BJ (cell line): ENCODE measurements around the gene MAP4. TPM values are rescaled to one million over a fixed set of nuclear protein-coding genes. Genes with fewer than 3 reads are reported as not detected.

Experiments used
- CTCF ChIA-PET: fragments of 350-600 bp; formaldehyde crosslinking; extraction: SDS; loops from one replicate; lab custom pipeline; 2021; ENCODE audit warnings: antibody characterized with exemption, inconsistent platforms; lab: Yijun Ruan, JAX
- POLR2A ChIA-PET: fragments of 300-600 bp; sonication (Branson Sonifier 250); formaldehyde crosslinking; extraction: SDS; loops from one replicate; lab custom pipeline; 2021; ENCODE audit warnings: antibody characterized with exemption; lab: Charles Lee
- DNase-seq: peaks from one replicate; pipeline ENCODE4 v3.0.0-alpha.2; 2011; ENCODE audit warnings: low read depth
- H3K27me3 ChIP-seq: 2 replicates; pipeline ENCODE4 v1.6.0; 2011; ENCODE audit warnings: low read length; ENCODE audit not compliant: control insufficient read depth, insufficient read depth
- H3K36me3 ChIP-seq: 2 replicates; pipeline ENCODE4 v1.5.1; 2011; ENCODE audit warnings: low read length; ENCODE audit not compliant: control insufficient read depth, insufficient read depth
- H3K4me3 ChIP-seq: 2 replicates; pipeline ENCODE4 v1.5.1; 2011; ENCODE audit warnings: low read depth, mild to moderate bottlenecking, control low read depth, low read length
- CTCF ChIP-seq: IDR thresholded peaks from 2 replicates; pipeline ENCODE4 v1.5.1; 2011; ENCODE audit warnings: low read depth, mild to moderate bottlenecking, control low read depth, inconsistent platforms, low read length, moderate library complexity; ENCODE audit not compliant: insufficient read depth
- polyA plus RNA-seq: library from polyadenylated mRNA; depleted of rRNA; stranded (reverse); fragments of >200 nt; gene quantifications from 2 replicates; pipeline ENCODE4 v1.2.3, GENCODE V29; 2011

MAP4 gene
- polyA plus RNA-seq, 1 experiment = 247 TPM

GRCh38 chr3:47870702-47871260 is 145.4 kb downstream of the MAP4 start:
- H3K36me3 ChIP-seq = peaks cover 45% of the 10 kb centered on the region
- POLR2A ChIA-PET = no interaction called here
- no peaks in the 10 kb centered on the region for H3K27me3 ChIP-seq
- CTCF ChIA-PET = interaction anchor here (1.0 to 1.7 kb wide), 2 partner anchors 119 to 280 kb away, joined by 4 to 5 read pairs; no protein-coding TSS in a partner anchor
- TF ChIP-seq CTCF = no peak
- DNase-seq = no peak
- no peak overlapping the region for H3K4me3 ChIP-seq

GRCh38 chr3:47870156-47870555 is 146.1 kb downstream of the MAP4 start:
- ChIA-PET POLR2A (no interaction called here), CTCF (interaction anchor here (0.6 to 1.7 kb wide), 4 partner anchors 10 to 281 kb away, joined by 3 to 5 read pairs (median 4); no protein-coding TSS in a partner anchor)
- H3K4me3 ChIP-seq = no peak overlapping the region
- peaks cover 46% of the 10 kb centered on the region for H3K36me3 ChIP-seq
- no peaks in the 10 kb centered on the region for H3K27me3 ChIP-seq
- TF ChIP-seq CTCF = no peak
- no peak for DNase-seq

- Histone ChIP-seq H3K36me3 (peaks cover 55% of the 10 kb centered on the region), H3K27me3 (no peaks in the 10 kb centered on the region), H3K4me3 (no peak overlapping the region)
- DNase-seq = no peak
- ChIA-PET CTCF (interaction anchor here (1.5 kb wide), 1 partner anchor 9 kb away, joined by 4 read pairs; no protein-coding TSS in a partner anchor), POLR2A (no interaction called here)
- TF ChIP-seq CTCF = no peak
Observed at GRCh38 chr3:47868306-47868705, 147.9 kb downstream of the MAP4 start.

- no peak for DNase-seq
- peaks cover 54% of the 10 kb centered on the region for H3K36me3 ChIP-seq
- TF ChIP-seq CTCF = no peak
- CTCF ChIA-PET = no interaction called here
- POLR2A ChIA-PET = no interaction called here
- no peaks in the 10 kb centered on the region for H3K27me3 ChIP-seq
- no peak overlapping the region for H3K4me3 ChIP-seq
Observed at GRCh38 chr3:47867451-47868044, 148.7 kb downstream of the MAP4 start.

- Histone ChIP-seq H3K4me3 (no peak overlapping the region), H3K27me3 (no peaks in the 10 kb centered on the region), H3K36me3 (peaks cover 40% of the 10 kb centered on the region)
- ChIA-PET CTCF (interaction anchor here (0.8 kb wide), 1 partner anchor 8 kb away, joined by 3 read pairs; no protein-coding TSS in a partner anchor), POLR2A (no interaction called here)
- DNase-seq = no peak
- no peak for TF ChIP-seq CTCF
Observed at GRCh38 chr3:47865192-47865591, 151.0 kb downstream of the MAP4 start.
